ENCODE measurements around the gene KCNK4.

The KCNK4 gene

GRCh38 chr11:64340671-64341335 lies 49.7 kb downstream of the KCNK4 start:
- FAIRE-seq: peak; percentile 85
- DNase-seq (ENCODE audit: extremely low spot score, insufficient read length, low read depth): peak; percentile 66

GRCh38 chr11:64341429-64341828 lies 50.3 kb downstream of the KCNK4 start:
- no peak for FAIRE-seq
- DNase-seq (ENCODE audit: extremely low spot score, insufficient read length, low read depth): no peak

GRCh38 chr11:64341851-64342791 lies 51.0 kb downstream of the KCNK4 start:
- FAIRE-seq: peak; percentile 83
- peak; percentile 88 for DNase-seq (ENCODE audit: extremely low spot score, insufficient read length, low read depth)

DNA sequence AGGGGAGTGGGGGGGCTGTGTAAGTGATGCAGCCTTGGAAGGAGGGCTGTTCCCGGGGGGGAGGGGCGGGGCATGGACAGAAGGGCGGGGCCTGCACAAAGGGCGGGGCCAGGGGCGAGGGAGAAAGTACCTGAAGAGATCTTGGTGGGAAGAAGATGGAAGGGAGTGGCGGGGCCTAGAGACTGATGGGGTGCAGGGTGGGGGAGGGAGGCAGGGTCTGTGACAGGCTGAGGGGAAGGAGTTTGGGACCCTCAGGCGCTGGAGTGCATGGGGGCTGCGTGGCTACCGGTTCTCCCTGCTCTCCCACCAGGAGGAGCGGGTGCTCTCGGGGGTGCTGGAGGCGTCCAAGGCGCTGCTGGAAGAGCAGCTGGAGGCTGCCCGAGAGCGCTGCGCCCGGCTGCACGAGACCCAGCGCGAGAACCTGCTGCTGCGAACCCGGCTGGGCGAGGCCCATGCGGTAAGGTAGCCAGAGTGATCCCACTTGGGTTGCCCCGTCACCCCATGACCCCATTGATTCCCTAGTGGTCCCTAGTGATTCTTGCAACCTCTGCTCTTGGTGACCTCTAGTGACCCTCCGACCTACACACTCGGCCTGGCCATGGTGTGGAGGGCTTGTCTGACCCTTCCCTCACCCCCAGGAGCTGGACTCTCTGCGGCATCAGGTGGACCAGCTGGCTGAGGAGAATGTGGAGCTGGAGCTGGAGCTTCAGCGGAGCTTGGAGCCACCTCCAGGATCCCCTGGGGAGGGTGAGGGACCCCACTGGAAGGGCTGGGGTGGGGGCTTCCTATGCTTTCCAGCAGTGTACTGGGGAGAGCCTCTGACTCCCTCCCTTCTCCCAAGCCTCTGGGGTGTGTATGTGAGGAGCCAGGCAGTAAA lies 52.0 kb downstream of the KCNK4 start:
- no peak for FAIRE-seq
- no peak for DNase-seq (ENCODE audit: extremely low spot score, insufficient read length, low read depth)

- no peak for DNase-seq (ENCODE audit: extremely low spot score, insufficient read length, low read depth)
Measured at GRCh38 chr11:64343767-64344559, 52.9 kb downstream of the KCNK4 start.

GRCh38 chr11:64344787-64345186 lies 53.7 kb downstream of the KCNK4 start:
- no peak for DNase-seq (ENCODE audit: extremely low spot score, insufficient read length, low read depth)
- no peak for FAIRE-seq

More at GRCh38 chr11:64343767-64344559, 52.9 kb downstream of the KCNK4 start:
- FAIRE-seq: no peak

- DNase-seq (ENCODE audit: extremely low spot score, insufficient read length, low read depth): no peak
Measured at GRCh38 chr11:64347193-64347867, 56.2 kb downstream of the KCNK4 start.

GRCh38 chr11:64348383-64349024 lies 57.4 kb downstream of the KCNK4 start:
- FAIRE-seq: no peak
- no peak for DNase-seq (ENCODE audit: extremely low spot score, insufficient read length, low read depth)

More at GRCh38 chr11:64347193-64347867, 56.2 kb downstream of the KCNK4 start:
- FAIRE-seq: no peak

DNA sequence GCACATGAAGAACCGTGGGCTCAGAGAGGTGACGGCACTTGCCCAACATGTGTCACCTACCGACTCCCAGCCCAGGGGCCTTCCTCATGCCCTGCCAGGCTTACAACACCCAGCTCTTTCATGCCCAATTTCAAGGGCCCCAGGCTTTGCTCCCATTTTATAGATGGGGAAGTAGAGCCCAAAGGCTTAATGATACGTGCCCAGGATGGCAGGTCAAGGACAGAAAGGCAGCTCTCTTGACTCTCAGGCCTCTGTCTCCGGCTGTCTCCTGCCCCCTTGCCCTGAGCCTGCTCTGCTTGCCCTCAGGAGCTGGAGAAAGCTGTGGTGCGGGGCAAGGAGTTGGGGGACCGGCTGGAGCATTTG lies 57.9 kb downstream of the KCNK4 start:
- DNase-seq (ENCODE audit: extremely low spot score, insufficient read length, low read depth): no peak
- no peak for FAIRE-seq

DNA sequence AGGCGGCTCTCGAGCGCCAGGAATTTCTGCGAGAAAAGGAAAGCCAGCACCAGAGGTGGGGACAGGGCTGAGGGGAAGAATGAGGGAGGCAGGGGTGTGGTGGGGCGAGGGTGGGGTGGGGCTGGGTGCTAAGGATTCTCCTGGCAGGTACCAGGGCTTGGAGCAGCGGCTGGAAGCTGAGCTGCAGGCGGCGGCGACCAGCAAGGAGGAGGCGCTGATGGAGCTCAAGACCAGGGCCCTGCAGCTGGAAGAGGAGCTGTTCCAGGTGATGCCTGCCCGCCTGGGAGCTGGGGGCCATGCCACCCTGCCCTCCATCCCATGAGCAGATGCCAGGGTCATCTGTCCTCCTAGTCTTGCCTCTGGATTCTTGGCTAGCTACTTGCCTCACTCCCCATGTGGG lies 58.3 kb downstream of the KCNK4 start:
- no peak for DNase-seq (ENCODE audit: extremely low spot score, insufficient read length, low read depth)
- no peak for FAIRE-seq

Data from GM18507 (cell line).